K562 (cell line): ENCODE data around the gene PCDHB3. TPM values are rescaled to one million over a fixed set of nuclear protein-coding genes. Genes with fewer than 3 reads are reported as not detected.
"Not testable (repeated sequence)": the region's sequence is repeated elsewhere in the genome, so short reads cannot be mapped to it uniquely, and the experiment has no call there.

Experiments used
- ATAC-seq: fragments of 200-7000 bp; cut with Tn5 transposase; 3 replicates; pipeline ENCODE4 v1.9.1; 2020; ENCODE audit warnings: moderate library complexity
- BruUV-seq: library from RNA; stranded (reverse); fragments of 400-500 nt; replicated peaks from 2 replicates; lab custom pipeline; 2021; lab: Mats Ljungman, UMichigan
- CTCF ChIA-PET: fragments of 300-600 bp; formaldehyde crosslinking; extraction: SDS; loops from one replicate; lab custom pipeline; 2021; ENCODE audit warnings: low intra/inter-chr PET ratio; lab: Yijun Ruan, JAX
- POLR2A ChIA-PET: fragments of 300-600, 350-650 bp; sonication (Branson Sonifier 250); formaldehyde crosslinking; extraction: SDS; loops from one replicate; lab custom pipeline; 2021; ENCODE audit warnings: antibody characterized with exemption, inconsistent platforms; lab: Yijun Ruan, JAX
- DNase-seq, 4 experiments: peaks; one replicate each; pipeline versions ENCODE4 v3.0.0 to v3.0.0-alpha.2; 2011 to 2018; ENCODE audit warnings: low spot score in 3 of 4, mixed read lengths in 3 of 4; ENCODE audit errors: extremely low read depth in 1 of 4
- FAIRE-seq: peaks from 2 replicates; lab custom pipeline; 2011; peaks lifted over from hg19 to GRCh38; lab: Jason Lieb, UNC
- H2AFZ ChIP-seq: 2 replicates; pipeline ENCODE4 v1.6.0; 2011; ENCODE audit warnings: low read depth, low read length, control low read depth, inconsistent platforms
- H3K27ac ChIP-seq: fragments of 200-600 bp; 3 replicates; pipeline ENCODE4 v1.8.0; 2011; ENCODE audit warnings: low read depth, mild to moderate bottlenecking, control low read depth, inconsistent platforms, low read length, moderate library complexity, mixed read lengths; ENCODE audit errors: extremely low read depth
- H3K27me3 ChIP-seq, 2 experiments: fragments of 300-600 bp in 1 of 2; 2 replicates in 1 of 2; 3 replicates in 1 of 2; pipeline versions ENCODE4 v1.6.0 to v1.8.0; 2011; ENCODE audit warnings: inconsistent platforms in 2 of 2, low read length in 2 of 2, mild to moderate bottlenecking in 1 of 2, mixed read lengths in 1 of 2, moderate library complexity in 1 of 2; ENCODE audit not compliant: control insufficient read depth in 2 of 2, insufficient read depth in 2 of 2
- H3K36me3 ChIP-seq: fragments of 300-600 bp; 3 replicates; pipeline ENCODE4 v1.8.0; 2011; ENCODE audit warnings: mild to moderate bottlenecking, low read length, inconsistent platforms; ENCODE audit not compliant: control insufficient read depth, insufficient read depth
- H3K4me1 ChIP-seq, 2 experiments: fragments of 200-600 bp in 1 of 2; replicated peaks in 1 of 2; 2 replicates in 1 of 2; 3 replicates in 1 of 2; pipeline versions ENCODE4 v1.5.1 to v1.8.0; 2011; ENCODE audit warnings: inconsistent platforms in 2 of 2, low read length in 2 of 2, mild to moderate bottlenecking in 1 of 2, mixed read lengths in 1 of 2, moderate library complexity in 1 of 2; ENCODE audit not compliant: control insufficient read depth in 2 of 2, insufficient read depth in 2 of 2
- H3K4me2 ChIP-seq: 2 replicates; pipeline ENCODE4 v1.6.1; 2011; ENCODE audit warnings: low read length, control low read depth, inconsistent platforms, mixed read lengths; ENCODE audit not compliant: insufficient read depth
- H3K4me3 ChIP-seq: fragments of 200-600 bp; sonication (generic), shearing (Covaris generic); 2 replicates; pipeline ENCODE4 v1.5.1; 2016; ENCODE audit warnings: control low read depth, inconsistent platforms
- H3K79me2 ChIP-seq: fragments of 200-600 bp; 3 replicates; pipeline ENCODE4 v1.8.0; 2011; ENCODE audit warnings: low read length, inconsistent platforms; ENCODE audit not compliant: control insufficient read depth, insufficient read depth
- H3K9ac ChIP-seq, 2 experiments: 2 replicates each; pipeline versions ENCODE4 v1.6.0 to v1.6.1; 2011; ENCODE audit warnings: low read depth in 2 of 2, low read length in 2 of 2, control low read depth in 1 of 2, inconsistent platforms in 1 of 2, mild to moderate bottlenecking in 1 of 2, mixed read lengths in 1 of 2; ENCODE audit not compliant: insufficient read depth in 1 of 2
- H3K9me1 ChIP-seq: one replicate; pipeline ENCODE4 v1.6.0; 2011; ENCODE audit warnings: inconsistent platforms, mild to moderate bottlenecking, low read length, moderate library complexity; ENCODE audit not compliant: control insufficient read depth, insufficient read depth
- H3K9me3 ChIP-seq: replicated peaks from 2 replicates; pipeline ENCODE4 v1.5.1; 2011; ENCODE audit warnings: low read depth, low read length, inconsistent platforms; ENCODE audit not compliant: control insufficient read depth, insufficient read depth
- H4K20me1 ChIP-seq: replicated peaks from 2 replicates; pipeline ENCODE4 v1.6.1; 2011; ENCODE audit warnings: low read length, inconsistent platforms, mixed read lengths; ENCODE audit not compliant: control insufficient read depth, insufficient read depth
- ATF7 ChIP-seq: fragments of 450-650 bp; IDR thresholded peaks from 2 replicates; pipeline ENCODE4 v1.7.1; 2014; ENCODE audit warnings: mild to moderate bottlenecking, moderate library complexity
- CBX3 ChIP-seq, 2 experiments: IDR thresholded peaks; 1 replicate in 1 of 2; 2 replicates in 1 of 2; pipeline ENCODE4 v1.6.1; 2012; ENCODE audit warnings: inconsistent platforms in 2 of 2, low read length in 2 of 2, borderline replicate concordance in 1 of 2, control low read depth in 1 of 2
- HSF4 ChIP-seq: fragments of 250-450 bp; sonication (Bioruptor Pico); IDR thresholded peaks from 2 replicates; pipeline ENCODE4 v2.1.2; 2022; ENCODE audit warnings: mild to moderate bottlenecking, moderate library complexity, borderline replicate concordance
- NR2C2 ChIP-seq, 2 experiments: fragments of 200-800 bp in 1 of 2; sonication (Bioruptor generic) in 1 of 2; sonication (generic) in 1 of 2; formaldehyde crosslinking in 1 of 2; IDR thresholded peaks; 2 replicates each; pipeline versions ENCODE4 v1.6.1 to v1.8.0; 2016 to 2022; ENCODE audit warnings: mild to moderate bottlenecking in 1 of 2, missing compliant biosample characterization in 1 of 2, missing genetic modification characterization in 1 of 2, missing genetic modification reagents in 1 of 2
- POLR3A ChIP-seq: IDR thresholded peaks from 2 replicates; pipeline ENCODE4 v1.6.1; 2011; ENCODE audit warnings: borderline replicate concordance, mild to moderate bottlenecking, moderate library complexity; ENCODE audit not compliant: insufficient read length, insufficient read depth; ENCODE audit errors: extremely low read depth
- SNRNP70 ChIP-seq: fragments of 200-400 bp; formaldehyde crosslinking; optimal IDR thresholded peaks from 2 replicates; pipeline ENCODE3; 2017; ENCODE audit warnings: low read depth, low read length
- WGBS: fragments of 100-300 bp; shearing (Covaris generic); methylation state at CpG from one replicate; pipeline ENCODE4 v1.1.6; 2016; ENCODE audit warnings: low coverage, mixed read lengths; ENCODE audit not compliant: insufficient coverage; ENCODE audit errors: missing lambda C conversion rate; 5-methylcytosine and 5-hydroxymethylcytosine counted together
- in situ Hi-C: fragments of 300-500 bp; cut with MboI; formaldehyde crosslinking; loops from 4 replicates; pipeline ENCODE4 v1.15.0; 2018; ENCODE audit warnings: inconsistent platforms, mixed read lengths
- intact Hi-C: fragments of 100-400 bp; cut with micrococcal nuclease; formaldehyde crosslinking; loops from 2 replicates; pipeline ENCODE4 v1.14.2; 2022
- polyA plus RNA-seq, 8 experiments: library from polyadenylated mRNA; depleted of rRNA in 4 of 8; stranded (reverse) in 5 of 8; unstranded in 3 of 8; fragments of >200 nt; fragmentation: Nextera tagmentation in 2 of 8; fragmentation: Illumina TruSeq in 1 of 8; extraction: Ambion mirVana in 2 of 8; extraction: Trizol in 1 of 8; gene quantifications; 2 replicates each; pipeline versions ENCODE4 v1.2.1 to v1.2.3, GENCODE V29; 2011 to 2014; ENCODE audit warnings: inconsistent platforms in 1 of 8, missing spikeins in 1 of 8
- total RNA-seq, 7 experiments: library from RNA; depleted of rRNA in 6 of 7; stranded (reverse); fragments of >200 nt in 6 of 7; fragmentation: Illumina TruSeq in 2 of 7; extraction: Trizol in 2 of 7; gene quantifications; 2 replicates each; pipeline versions ENCODE4 v1.2.1 to v1.2.3, GENCODE V29; 2011 to 2021; ENCODE audit warnings: low replicate concordance in 1 of 7
- TF ChIP-seq, protein P1 (sequence below), 2 experiments: fragments of 450-650 bp in 1 of 2; sonication (generic) in 1 of 2; formaldehyde crosslinking in 1 of 2; IDR thresholded peaks in 1 of 2; conservative IDR thresholded peaks in 1 of 2; 2 replicates each; pipeline versions ENCODE4 v1.6.1 to v1.8.1; 2016 to 2023; ENCODE audit warnings: mild to moderate bottlenecking in 2 of 2, moderate library complexity in 2 of 2, inconsistent platforms in 1 of 2, missing genetic modification reagents in 1 of 2

PCDHB3 gene
- total and polyA plus RNA-seq, 9 of the 15 experiments (the other 6 are each of a cell fraction or from before 2014, with no cell fraction given), result not detected

DNA sequence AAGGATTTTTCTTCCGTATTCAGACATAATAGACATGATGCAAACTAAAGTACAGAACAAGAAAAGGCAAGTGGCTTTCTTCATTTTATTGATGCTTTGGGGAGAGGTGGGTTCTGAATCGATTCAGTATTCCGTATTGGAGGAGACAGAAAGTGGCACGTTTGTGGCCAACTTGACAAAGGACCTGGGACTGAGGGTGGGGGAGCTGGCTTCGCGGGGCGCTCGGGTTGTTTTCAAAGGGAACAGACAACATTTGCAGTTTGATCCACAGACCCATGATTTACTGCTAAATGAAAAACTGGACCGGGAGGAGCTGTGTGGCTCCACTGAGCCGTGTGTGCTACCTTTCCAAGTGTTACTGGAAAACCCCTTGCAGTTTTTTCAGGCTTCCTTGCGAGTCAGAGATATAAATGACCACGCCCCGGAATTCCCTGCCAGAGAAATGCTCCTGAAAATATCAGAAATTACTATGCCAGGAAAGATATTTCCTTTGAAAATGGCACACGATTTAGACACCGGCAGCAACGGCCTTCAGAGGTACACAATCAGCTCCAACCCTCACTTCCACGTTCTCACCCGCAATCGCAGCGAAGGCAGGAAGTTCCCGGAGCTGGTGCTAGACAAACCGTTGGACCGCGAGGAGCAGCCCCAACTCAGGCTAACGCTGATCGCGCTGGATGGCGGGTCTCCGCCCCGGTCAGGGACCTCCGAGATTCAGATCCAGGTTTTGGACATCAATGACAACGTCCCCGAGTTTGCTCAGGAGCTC, 50.1 kb downstream of the PCDHB3 start (continued):
- TF ChIP-seq NR2C2 (CRISPR knock-in tag; IDR thresholded peaks at IDR 0.05) (no peak), NR2C2 (tag; IDR thresholded peaks at IDR 0.05) (no peak), HSF4 (no peak), POLR3A (no peak), SNRNP70 (no peak)

DNA sequence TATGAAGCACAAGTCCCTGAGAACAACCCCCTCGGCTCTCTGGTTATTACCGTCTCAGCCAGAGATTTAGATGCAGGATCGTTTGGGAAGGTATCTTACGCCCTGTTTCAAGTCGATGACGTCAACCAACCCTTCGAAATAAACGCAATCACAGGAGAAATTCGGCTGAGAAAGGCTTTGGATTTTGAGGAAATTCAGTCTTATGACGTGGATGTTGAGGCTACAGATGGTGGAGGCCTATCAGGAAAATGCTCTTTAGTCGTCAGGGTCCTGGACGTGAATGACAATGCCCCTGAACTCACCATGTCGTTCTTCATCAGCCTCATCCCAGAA, 50.7 kb downstream of the PCDHB3 start:
- H3K9me1 ChIP-seq, result no peaks in the 10 kb centered on the region
- H3K4me2 ChIP-seq, result no peak overlapping the region
- no peak for TF ChIP-seq CBX3 (IDR thresholded peaks at IDR 0.05; ENCODE audit: borderline replicate concordance in 1 of 2, low read length in 2 of 2)
- TF ChIP-seq, protein P1, sequence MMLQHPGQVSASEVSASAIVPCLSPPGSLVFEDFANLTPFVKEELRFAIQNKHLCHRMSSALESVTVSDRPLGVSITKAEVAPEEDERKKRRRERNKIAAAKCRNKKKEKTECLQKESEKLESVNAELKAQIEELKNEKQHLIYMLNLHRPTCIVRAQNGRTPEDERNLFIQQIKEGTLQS (IDR thresholded peaks at IDR 0.05), result 0 out of 2 replicates have a peak, but pooled peaks have one; percentile 11
- TF ChIP-seq, protein P1 (CRISPR knock-in tag; conservative IDR thresholded peaks at IDR 0.05), result no peak
- TF ChIP-seq ATF7, result no peak
- intact Hi-C loops, result no loop called here
- 0% methylated on average over 13 of the region's 13 CpGs for WGBS
- no TSS peak for BruUV-seq
- H3K79me2 ChIP-seq, result no peaks in the 10 kb centered on the region
- H3K9me3 ChIP-seq, result no peaks in the 10 kb centered on the region
- H2AFZ ChIP-seq, result no peak overlapping the region
- no peak overlapping the region for H3K27ac ChIP-seq
- no peaks in the 10 kb centered on the region for H4K20me1 ChIP-seq
- no peaks in the 10 kb centered on the region for H3K36me3 ChIP-seq
- in situ Hi-C loops, result no loop called here
- no peak overlapping the region for H3K4me3 ChIP-seq
- no peak overlapping the region for H3K9ac ChIP-seq
- H3K4me1 ChIP-seq, result no peaks in the 10 kb centered on the region
- no peak for FAIRE-seq
- no peak for DNase-seq
- ChIA-PET POLR2A (no interaction called here), CTCF (no interaction called here)
- H3K27me3 ChIP-seq, result peaks cover 0 to 15% of the 10 kb centered on the region in 2 experiments; a peak in 2 of 5 replicates
- no peak for ATAC-seq

DNA sequence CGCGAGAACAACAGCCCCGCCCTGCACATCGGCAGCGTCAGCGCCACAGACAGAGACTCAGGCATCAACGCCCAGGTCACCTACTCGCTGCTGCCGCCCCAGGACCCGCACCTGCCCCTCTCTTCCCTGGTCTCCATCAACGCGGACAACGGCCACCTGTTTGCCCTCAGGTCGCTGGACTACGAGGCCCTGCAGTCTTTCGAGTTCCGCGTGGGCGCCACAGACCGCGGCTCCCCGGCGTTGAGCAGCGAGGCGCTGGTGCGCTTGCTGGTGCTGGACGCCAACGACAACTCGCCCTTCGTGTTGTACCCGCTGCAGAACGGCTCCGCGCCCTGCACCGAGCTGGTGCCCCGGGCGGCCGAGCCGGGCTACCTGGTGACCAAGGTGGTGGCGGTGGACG, 51.4 kb downstream of the PCDHB3 start:
- intact Hi-C loops, H2AFZ ChIP-seq, DNase-seq, CTCF ChIA-PET, H3K4me1 ChIP-seq, H3K79me2 ChIP-seq, H4K20me1 ChIP-seq, ATAC-seq, H3K4me2 ChIP-seq, BruUV-seq, H3K9me1 ChIP-seq, H3K36me3 ChIP-seq, in situ Hi-C loops, POLR2A ChIA-PET, H3K9me3 ChIP-seq, H3K27ac ChIP-seq, FAIRE-seq, H3K4me3 ChIP-seq, H3K9ac ChIP-seq: not testable (repeated sequence)
- 2% methylated on average over 17 of the region's 41 CpGs for WGBS
- peaks cover 0 to 15% of the 10 kb centered on the region in 2 experiments; a peak in 2 of 5 replicates for H3K27me3 ChIP-seq
